ENCODE results near the gene CTDSPL. TPM values are rescaled to one million over a fixed set of nuclear protein-coding genes. Genes with fewer than 3 reads are reported as not detected.
"Not testable (repeated sequence)": the region's sequence is repeated elsewhere in the genome, so short reads cannot be mapped to it uniquely, and the experiment has no call there.

The CTDSPL gene
- total RNA-seq, 2 experiments from 2014 or later: 0.90 to 2.1 TPM

GRCh38 chr3:37987751-37988179 lies 126.1 kb downstream of the CTDSPL start:
- POLR2A ChIA-PET: no interaction called here
- DNase-seq (no peak), ATAC-seq (no peak)
- Mint-ChIP-seq H3K4me1 (ENCODE audit: low read depth) (no peaks in the 10 kb centered on the region), H3K27me3 (ENCODE audit: low read depth) (peaks cover 3% of the 10 kb centered on the region), H3K27ac (no peak overlapping the region), H3K9me3 (ENCODE audit: insufficient read depth) (no peaks in the 10 kb centered on the region), H3K36me3 (ENCODE audit: low read depth) (no peaks in the 10 kb centered on the region), H3K4me3 (no peak overlapping the region)
- CTCF ChIA-PET: no interaction called here

- CTCF ChIA-PET, H3K27ac Mint-ChIP-seq, H3K4me3 Mint-ChIP-seq: not testable (repeated sequence)
These were observed 126.7 kb downstream of the CTDSPL start for GRCh38 chr3:37988376-37988775.

GRCh38 chr3:37988931-37989525 lies 127.3 kb downstream of the CTDSPL start:
- DNase-seq (no peak), ATAC-seq (no peak)
- Mint-ChIP-seq H3K27ac (no peak overlapping the region), H3K9me3 (ENCODE audit: insufficient read depth) (no peaks in the 10 kb centered on the region), H3K4me1 (ENCODE audit: low read depth) (peaks cover 7% of the 10 kb centered on the region), H3K4me3 (no peak overlapping the region), H3K36me3 (ENCODE audit: low read depth) (no peaks in the 10 kb centered on the region), H3K27me3 (ENCODE audit: low read depth) (peaks cover 3% of the 10 kb centered on the region)
- ChIA-PET CTCF (no interaction called here), POLR2A (no interaction called here)

More at GRCh38 chr3:37988376-37988775, 126.7 kb downstream of the CTDSPL start:
- H3K27me3 Mint-ChIP-seq (ENCODE audit: low read depth); H3K9me3 Mint-ChIP-seq (ENCODE audit: insufficient read depth); DNase-seq; ATAC-seq; H3K36me3 Mint-ChIP-seq (ENCODE audit: low read depth); H3K4me1 Mint-ChIP-seq (ENCODE audit: low read depth); POLR2A ChIA-PET: not testable (repeated sequence)

DNA sequence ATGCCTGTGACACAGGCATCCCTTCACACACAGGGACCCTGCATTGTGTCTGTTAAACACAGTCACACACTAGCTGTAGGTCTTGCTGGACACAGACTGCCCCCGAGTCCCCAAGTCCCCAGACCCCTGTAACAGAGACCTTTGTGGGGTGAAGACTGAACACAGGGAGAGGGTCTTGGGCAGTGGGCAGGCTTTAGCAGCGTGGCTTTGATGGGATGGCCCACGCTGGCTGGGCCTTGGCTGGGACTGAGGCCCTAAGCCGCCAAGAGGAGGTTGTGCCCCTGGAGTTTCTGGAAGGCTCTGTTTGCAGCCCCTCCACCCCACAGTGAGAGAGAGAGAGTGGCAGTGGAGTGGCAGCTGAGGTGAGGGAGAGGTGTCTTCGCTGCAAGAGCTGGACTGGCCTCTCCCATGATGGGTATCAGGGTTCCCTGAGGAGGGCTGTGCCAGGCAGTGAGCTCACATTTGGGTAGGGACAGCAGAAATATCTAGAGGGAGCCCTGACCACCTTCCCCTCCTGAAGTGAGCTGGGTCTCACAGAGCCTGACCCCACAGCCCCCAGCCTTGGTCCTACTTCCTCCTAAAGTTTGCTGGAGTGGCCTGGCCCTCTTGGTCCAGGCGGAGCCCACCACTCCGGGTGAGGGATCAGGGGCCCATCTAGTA lies 128.3 kb downstream of the CTDSPL start:
- H3K27ac Mint-ChIP-seq: no peak overlapping the region
- H3K9me3 Mint-ChIP-seq (ENCODE audit: insufficient read depth): no peaks in the 10 kb centered on the region
- CTCF ChIA-PET: no interaction called here
- no peak for DNase-seq
- no peak overlapping the region for H3K4me3 Mint-ChIP-seq
- POLR2A ChIA-PET: no interaction called here
- no peaks in the 10 kb centered on the region for H3K36me3 Mint-ChIP-seq (ENCODE audit: low read depth)
- peaks cover 3% of the 10 kb centered on the region for H3K27me3 Mint-ChIP-seq (ENCODE audit: low read depth)
- ATAC-seq: no peak
- peaks cover 16% of the 10 kb centered on the region for H3K4me1 Mint-ChIP-seq (ENCODE audit: low read depth)

GRCh38 chr3:37990527-37990926 lies 128.8 kb downstream of the CTDSPL start, which contains the start of gene VILL:
Gene VILL, plus strand, starts transcription at chr3:37990786. Its CDS starts 2,887 bp downstream, at chr3:37993673.
- no peak for ATAC-seq
- Mint-ChIP-seq H3K27me3 (ENCODE audit: low read depth) (peaks cover 3% of the 10 kb centered on the region), H3K36me3 (ENCODE audit: low read depth) (peaks cover 5% of the 10 kb centered on the region), H3K9me3 (ENCODE audit: insufficient read depth) (no peaks in the 10 kb centered on the region), H3K4me1 (ENCODE audit: low read depth) (peaks cover 21% of the 10 kb centered on the region), H3K27ac (no peak within 1 kb of the TSS), H3K4me3 (no peak within 1 kb of the TSS)
- CTCF ChIA-PET: no interaction called here
- no peak for DNase-seq
- POLR2A ChIA-PET: no interaction called here

- CTCF ChIA-PET: no interaction called here
- Mint-ChIP-seq H3K27me3 (ENCODE audit: low read depth) (peaks cover 3% of the 10 kb centered on the region), H3K9me3 (ENCODE audit: insufficient read depth) (no peaks in the 10 kb centered on the region), H3K4me1 (ENCODE audit: low read depth) (peaks cover 27% of the 10 kb centered on the region), H3K27ac (no peak overlapping the region), H3K36me3 (ENCODE audit: low read depth) (peaks cover 11% of the 10 kb centered on the region), H3K4me3 (no peak overlapping the region)
- POLR2A ChIA-PET: no interaction called here
- DNase-seq: no peak
- no peak for ATAC-seq
These were observed 129.4 kb downstream of the CTDSPL start for GRCh38 chr3:37991109-37991508.

- CTCF ChIA-PET: interaction anchor here (1.0 kb wide), 1 partner anchor 17 kb away, joined by 5 read pairs; no protein-coding TSS in a partner anchor
- DNase-seq: no peak
- peaks cover 3% of the 10 kb centered on the region for H3K27me3 Mint-ChIP-seq (ENCODE audit: low read depth)
- no peaks in the 10 kb centered on the region for H3K9me3 Mint-ChIP-seq (ENCODE audit: insufficient read depth)
- H3K36me3 Mint-ChIP-seq (ENCODE audit: low read depth): peaks cover 18% of the 10 kb centered on the region
- no peak for ATAC-seq
- no peak overlapping the region for H3K27ac Mint-ChIP-seq
- POLR2A ChIA-PET: interaction anchor here (1.4 kb wide), 1 partner anchor 47 kb away, joined by 3 read pairs; the partner anchor contains the start of gene DLEC1
- no peak overlapping the region for H3K4me3 Mint-ChIP-seq
- peaks cover 34% of the 10 kb centered on the region for H3K4me1 Mint-ChIP-seq (ENCODE audit: low read depth)
These were observed 130.1 kb downstream of the CTDSPL start for GRCh38 chr3:37991823-37992222.

DNA sequence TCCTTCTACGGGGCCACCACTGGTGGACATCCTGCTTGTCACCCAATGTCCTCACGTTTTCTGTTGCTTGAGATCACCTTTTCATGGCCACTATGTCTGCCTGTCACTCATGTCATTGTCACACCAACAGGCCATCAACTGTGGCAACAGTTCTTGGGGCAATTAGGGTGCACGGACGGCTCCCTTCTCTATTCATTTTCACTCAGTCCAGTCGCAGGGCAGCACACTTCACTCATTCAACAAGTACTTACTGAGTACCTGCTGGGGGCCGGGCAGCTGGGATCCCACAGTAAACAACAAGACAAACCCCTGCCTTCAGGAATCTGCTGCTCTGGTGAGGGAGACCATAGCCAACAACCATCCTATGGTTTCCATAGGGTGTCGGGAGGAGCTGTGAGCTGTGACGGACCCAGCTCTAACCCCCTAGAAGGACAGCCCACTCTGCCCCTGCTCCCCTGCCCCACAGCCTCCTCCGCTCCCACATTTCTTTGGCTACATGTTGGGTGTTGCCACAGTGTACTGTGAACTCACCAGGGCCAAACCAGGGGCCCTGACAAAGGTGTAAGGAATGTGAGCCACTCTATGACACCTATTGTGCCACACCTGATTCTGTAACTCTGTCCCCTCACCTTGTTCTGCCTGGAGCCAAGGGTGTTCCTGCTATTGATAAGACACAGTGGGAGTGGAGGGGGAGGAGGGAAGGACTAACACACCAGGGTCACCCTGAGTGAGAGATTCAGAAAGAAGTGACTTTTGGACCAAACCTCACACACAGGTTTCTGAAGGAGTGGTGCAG lies 130.8 kb downstream of the CTDSPL start:
- Mint-ChIP-seq H3K36me3 (ENCODE audit: low read depth) (peaks cover 20% of the 10 kb centered on the region), H3K9me3 (ENCODE audit: insufficient read depth) (no peaks in the 10 kb centered on the region), H3K4me1 (ENCODE audit: low read depth) (peaks cover 39% of the 10 kb centered on the region), H3K4me3 (peak overlapping the region; percentile 91), H3K27ac (peak overlapping the region; percentile 2), H3K27me3 (ENCODE audit: low read depth) (peaks cover 3% of the 10 kb centered on the region)
- DNase-seq: no peak
- POLR2A ChIA-PET: interaction anchor here (1.4 kb wide), 1 partner anchor 47 kb away, joined by 3 read pairs; the partner anchor contains the start of gene DLEC1
- no peak for ATAC-seq
- CTCF ChIA-PET: interaction anchor here (1.0 to 1.2 kb wide), 3 partner anchors 18 to 25 kb away, joined by 3 to 5 read pairs (median 5); no protein-coding TSS in a partner anchor

DNA sequence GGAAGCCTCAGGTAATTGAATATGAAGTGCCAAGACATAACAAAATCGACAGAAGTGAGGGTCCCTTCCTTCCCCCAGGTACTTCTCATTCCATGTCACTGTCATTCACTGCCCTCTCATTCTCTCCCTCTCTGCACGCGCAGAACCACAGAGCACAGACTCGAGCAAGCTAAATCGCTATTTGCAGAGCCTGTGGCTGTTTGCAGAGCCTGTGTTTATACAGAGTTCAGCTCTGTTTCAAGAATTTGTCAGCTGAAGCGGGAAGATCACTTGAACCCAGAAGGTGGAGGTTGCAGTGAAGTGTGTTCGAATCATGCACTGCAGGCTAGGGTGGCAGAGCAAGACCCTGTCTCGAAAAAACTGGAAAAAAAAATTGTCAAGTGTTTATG lies 131.4 kb downstream of the CTDSPL start:
- Mint-ChIP-seq H3K4me1 (ENCODE audit: low read depth) (peaks cover 43% of the 10 kb centered on the region), H3K4me3 (peak overlapping the region; percentile 91), H3K36me3 (ENCODE audit: low read depth) (peaks cover 24% of the 10 kb centered on the region), H3K27me3 (ENCODE audit: low read depth) (peaks cover 3% of the 10 kb centered on the region), H3K27ac (no peak overlapping the region), H3K9me3 (ENCODE audit: insufficient read depth) (no peaks in the 10 kb centered on the region)
- DNase-seq (no peak), ATAC-seq (no peak)
- ChIA-PET CTCF (interaction anchor here (1.0 to 1.2 kb wide), 2 partner anchors 19 to 26 kb away, joined by 3 to 5 read pairs; no protein-coding TSS in a partner anchor), POLR2A (interaction anchor here (1.4 kb wide), 1 partner anchor 46 kb away, joined by 3 read pairs; the partner anchor contains the start of gene DLEC1)

DNA sequence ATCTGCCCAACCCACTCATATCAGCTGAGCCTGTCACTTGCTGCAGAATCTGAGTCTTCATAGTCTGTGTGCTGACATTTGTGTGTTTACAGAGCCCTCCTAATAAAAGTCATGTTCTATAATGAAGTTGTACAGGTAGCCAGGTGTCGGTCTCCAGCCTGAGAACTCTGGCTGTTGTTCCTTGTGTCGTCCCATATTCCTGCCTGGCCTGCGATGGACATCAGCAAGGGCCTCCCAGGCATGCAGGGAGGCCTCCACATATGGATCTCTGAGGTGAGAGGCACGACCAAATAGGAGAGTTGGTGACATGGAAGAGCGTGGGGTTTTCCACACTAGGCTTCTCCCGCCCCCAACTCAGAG lies 131.8 kb downstream of the CTDSPL start:
- CTCF ChIA-PET: interaction anchor here (1.0 to 1.2 kb wide), 2 partner anchors 19 to 26 kb away, joined by 3 to 5 read pairs; no protein-coding TSS in a partner anchor
- peak overlapping the region; percentile 93 for H3K27ac Mint-ChIP-seq
- no peaks in the 10 kb centered on the region for H3K9me3 Mint-ChIP-seq (ENCODE audit: insufficient read depth)
- peaks cover 47% of the 10 kb centered on the region for H3K4me1 Mint-ChIP-seq (ENCODE audit: low read depth)
- ATAC-seq (no peak), DNase-seq (no peak)
- peaks cover 28% of the 10 kb centered on the region for H3K36me3 Mint-ChIP-seq (ENCODE audit: low read depth)
- POLR2A ChIA-PET: no interaction called here
- H3K27me3 Mint-ChIP-seq (ENCODE audit: low read depth): peaks cover 3% of the 10 kb centered on the region
- peak overlapping the region; percentile 91 for H3K4me3 Mint-ChIP-seq

- H3K9me3 Mint-ChIP-seq (ENCODE audit: insufficient read depth): no peaks in the 10 kb centered on the region
- ChIA-PET CTCF (interaction anchor here (0.6 to 1.2 kb wide), 5 partner anchors 11 to 502 kb away, joined by 3 to 5 read pairs (median 3); partner anchors contain the start of gene EXOG), POLR2A (no interaction called here)
- H3K4me3 Mint-ChIP-seq: peak overlapping the region; percentile 91
- ATAC-seq (peak; percentile 71), DNase-seq (peak; percentile 72)
- H3K27me3 Mint-ChIP-seq (ENCODE audit: low read depth): peaks cover 3% of the 10 kb centered on the region
- H3K36me3 Mint-ChIP-seq (ENCODE audit: low read depth): peaks cover 28% of the 10 kb centered on the region
- peak overlapping the region; percentile 93 for H3K27ac Mint-ChIP-seq
- peaks cover 51% of the 10 kb centered on the region for H3K4me1 Mint-ChIP-seq (ENCODE audit: low read depth)
These were observed 132.3 kb downstream of the CTDSPL start for GRCh38 chr3:37993820-37994638.

All from activated CD8-positive, alpha-beta T cell treated with anti-CD3 and anti-CD28 coated beads, Interleukin-2, amount 10 ng/mL, durations not matched to agents 7 days and 5 days (primary cell).